RKO (cell line): ENCODE measurements around the gene GHDC.

Experiments used
- DNase-seq: peaks from one replicate; pipeline ENCODE4 v3.0.0-alpha.2; 2016; ENCODE audit warnings: low spot score

Gene GHDC

GRCh38 chr17:42183741-42184711 is 10.3 kb downstream of the GHDC start:
- peak; percentile 69 for DNase-seq

DNA sequence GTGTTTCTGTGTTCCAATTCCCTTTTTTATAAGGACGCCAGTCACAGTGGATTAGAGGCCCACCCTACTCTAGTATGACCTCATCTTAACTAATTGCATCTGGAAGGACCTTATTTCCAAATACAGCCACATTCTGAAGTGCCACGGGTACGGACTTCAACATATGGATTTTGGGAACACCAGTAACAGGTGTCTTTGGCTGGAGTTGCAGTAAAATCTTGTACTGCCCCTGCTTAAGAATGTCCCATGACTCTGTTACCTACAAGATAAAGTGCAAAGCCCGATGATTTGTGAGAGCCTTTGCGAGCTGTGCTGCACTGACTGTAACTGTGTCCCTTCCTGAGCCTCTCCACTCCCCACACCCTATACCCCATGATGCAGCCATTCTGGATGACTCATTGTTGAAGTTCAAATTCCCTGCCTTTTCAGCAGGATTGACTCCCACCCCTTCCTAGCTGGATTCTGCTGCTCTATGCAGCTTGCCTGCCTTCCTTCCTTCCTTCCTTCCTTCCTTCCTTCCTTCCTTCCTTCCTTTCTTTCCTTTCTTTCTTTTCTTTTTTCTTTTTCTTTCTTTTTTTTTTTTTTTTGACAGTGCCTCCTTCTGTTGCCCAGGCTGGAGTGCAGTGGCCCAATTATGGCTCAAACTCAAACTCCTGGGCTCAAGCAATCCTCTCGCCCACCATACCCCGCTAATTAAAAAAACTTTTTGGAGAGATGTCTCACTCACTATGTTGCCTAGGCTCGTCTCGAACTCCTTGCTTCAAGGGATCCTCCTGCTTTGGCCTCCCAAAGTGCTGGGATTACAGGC is 11.2 kb downstream of the GHDC start:
- peak; percentile 48 for DNase-seq

GRCh38 chr17:42181851-42182207 is 12.5 kb downstream of the GHDC start:
- DNase-seq, result no peak

DNA sequence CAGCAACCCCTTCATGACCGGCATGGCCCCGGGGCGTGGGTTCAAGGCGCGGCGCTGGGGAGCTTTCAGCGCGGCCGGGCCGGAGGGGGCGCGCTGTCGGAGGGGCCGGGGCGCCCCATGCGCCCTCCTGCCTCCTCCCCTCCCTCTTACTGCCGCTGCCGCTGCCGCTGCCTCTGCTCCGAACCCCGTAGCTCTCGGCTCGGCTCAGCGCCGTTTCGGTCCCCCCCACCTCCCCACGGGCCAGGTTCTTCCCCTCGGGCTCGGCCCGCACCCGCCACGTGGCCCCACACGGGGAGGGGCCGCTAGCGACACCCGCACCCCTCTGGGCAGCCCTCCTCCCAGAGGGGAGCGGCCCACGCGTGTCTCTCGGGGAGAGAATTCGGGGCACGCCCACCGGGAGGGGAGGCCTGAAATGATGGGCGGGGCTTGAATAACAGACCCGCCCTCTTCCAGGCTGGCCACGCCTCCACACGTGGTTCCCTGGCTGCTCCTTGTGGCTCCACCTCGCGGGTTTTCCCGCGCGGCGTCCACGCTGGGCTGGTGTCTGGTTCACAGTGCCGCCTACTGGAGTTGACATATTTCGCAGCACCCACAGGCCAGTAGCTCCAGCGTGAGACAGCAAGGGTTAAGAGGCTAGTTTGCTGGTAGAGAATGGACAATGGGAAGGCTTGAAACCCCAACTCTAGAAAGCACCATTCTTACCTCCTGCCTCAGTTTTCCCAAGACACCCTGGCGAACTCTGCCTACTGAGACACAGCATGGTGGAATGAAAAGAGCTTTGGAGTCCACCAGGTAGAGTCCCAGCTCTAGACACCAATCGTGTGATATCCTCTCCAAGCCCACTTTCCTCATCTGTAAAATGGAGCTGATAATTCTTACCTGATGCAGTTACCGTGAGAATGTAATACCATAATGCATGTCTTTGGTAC is 13.1 kb downstream of the GHDC start, which contains the start of gene KCNH4:
TSS of gene KCNH4 (minus strand) at position 221 of the 929 bp plus-strand sequence. CDS start at position 24, 197 bp downstream.
- DNase-seq, result no peak

DNA sequence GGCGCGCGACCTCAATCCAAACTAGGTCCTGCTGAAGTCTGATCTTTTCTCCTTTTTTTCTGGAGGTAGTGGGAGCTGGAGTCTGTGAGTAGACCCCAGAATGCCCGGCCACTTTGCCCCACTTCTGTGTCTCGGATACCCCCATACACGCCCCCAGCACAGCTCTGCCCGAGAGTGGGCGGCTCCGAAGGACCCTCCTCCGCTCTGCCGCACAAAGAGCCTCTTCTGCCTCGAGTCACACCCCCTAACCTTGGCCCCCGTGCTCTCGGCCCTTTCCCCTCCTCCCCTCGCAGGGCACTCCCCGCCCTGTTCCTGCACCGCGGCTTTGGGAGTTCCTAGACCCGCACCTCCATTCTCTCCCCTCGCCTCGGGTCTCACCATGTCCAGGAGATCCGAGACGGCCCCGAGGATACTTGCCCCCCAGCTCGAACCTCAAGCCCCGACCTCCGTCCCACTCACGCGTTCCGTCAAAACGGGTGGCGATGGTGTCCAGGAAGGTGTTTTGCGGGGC is 13.8 kb downstream of the GHDC start:
- no peak for DNase-seq

- no peak for DNase-seq
Observed at GRCh38 chr17:42179911-42180410, 14.3 kb downstream of the GHDC start.

DNA sequence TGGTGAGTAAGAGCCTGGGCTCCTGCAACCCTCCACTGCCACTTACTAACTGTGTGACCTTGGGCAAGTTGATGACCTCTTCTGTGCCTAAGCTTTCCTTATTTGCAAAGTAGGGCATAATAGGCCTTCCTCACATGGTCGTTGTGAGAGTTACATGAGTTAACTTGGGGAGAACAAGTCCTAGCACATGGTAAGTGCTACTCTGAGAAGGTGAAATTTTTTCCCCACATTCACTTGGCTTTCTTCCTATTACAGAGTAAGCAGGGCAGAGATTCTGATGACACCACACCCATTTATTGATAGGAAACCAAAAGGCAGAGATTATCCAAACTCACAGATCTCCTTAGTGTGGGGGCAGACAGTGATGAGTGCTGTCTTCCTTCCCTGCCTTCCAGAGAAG is 15.0 kb downstream of the GHDC start:
- DNase-seq, result no peak

GRCh38 chr17:42178817-42179216 is 15.5 kb downstream of the GHDC start:
- peak; percentile 17 for DNase-seq

DNA sequence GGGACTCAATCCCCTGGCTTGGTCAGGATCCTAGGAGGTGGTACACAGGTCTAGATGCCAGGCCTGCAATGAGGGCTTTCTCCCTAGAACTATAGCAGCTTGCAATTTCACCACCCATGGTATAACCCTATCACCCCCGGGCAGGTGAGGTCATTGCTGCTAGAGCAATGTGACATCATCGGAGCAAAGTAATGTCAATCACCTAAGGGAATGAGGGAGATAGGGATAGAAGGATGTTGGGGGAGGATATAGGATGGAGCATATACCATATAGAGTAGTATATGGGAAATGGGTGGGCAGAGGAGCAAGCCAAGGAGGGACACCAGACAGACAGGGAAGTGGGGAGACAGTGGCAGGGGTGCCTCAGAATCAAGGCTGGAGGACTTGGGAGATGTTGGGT is 16.6 kb downstream of the GHDC start:
- no peak for DNase-seq

- DNase-seq, result no peak
Observed at GRCh38 chr17:42174126-42174783, 20.0 kb downstream of the GHDC start.

DNA sequence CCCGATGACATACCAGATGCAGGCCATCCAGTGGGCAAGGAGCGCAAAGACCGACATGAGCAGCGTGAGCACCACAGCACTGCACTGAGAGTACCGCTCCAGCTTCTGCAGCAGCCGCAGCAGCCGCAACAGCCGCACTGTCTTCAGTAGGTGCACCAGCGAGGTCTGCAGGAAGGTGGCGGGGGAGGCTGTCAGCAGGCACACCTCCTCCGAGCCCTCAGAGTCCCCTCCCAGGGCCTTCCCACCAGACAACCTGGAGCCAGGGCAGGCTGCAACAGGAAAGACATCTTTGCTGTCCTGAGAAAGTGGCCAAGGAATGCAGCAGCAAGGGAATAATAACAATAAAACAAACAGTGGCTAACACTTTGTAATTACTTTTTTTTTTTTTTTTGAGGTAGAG is 22.5 kb downstream of the GHDC start:
- no peak for DNase-seq

GRCh38 chr17:42169351-42169750 is 24.9 kb downstream of the GHDC start:
- DNase-seq, result no peak

DNA sequence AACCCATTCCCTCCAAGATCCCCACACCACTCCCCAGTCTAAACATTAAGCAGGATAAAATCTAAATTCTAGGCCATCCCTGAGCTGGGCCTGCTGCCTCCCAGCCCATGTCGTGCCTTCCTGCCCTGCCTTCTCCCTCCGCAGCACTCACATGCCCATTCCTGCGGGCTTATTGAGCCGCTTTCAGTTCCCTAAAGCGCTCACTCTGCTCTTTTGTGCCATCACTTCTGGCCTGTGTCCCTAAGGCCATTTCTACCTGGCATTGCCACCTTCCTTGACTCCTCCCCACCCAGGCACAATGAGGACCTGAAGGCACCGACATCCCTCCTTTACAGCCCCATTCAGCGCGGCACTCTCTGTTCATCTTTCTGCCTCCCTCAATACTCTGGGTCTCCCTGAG is 26.5 kb downstream of the GHDC start:
- DNase-seq, result no peak

DNA sequence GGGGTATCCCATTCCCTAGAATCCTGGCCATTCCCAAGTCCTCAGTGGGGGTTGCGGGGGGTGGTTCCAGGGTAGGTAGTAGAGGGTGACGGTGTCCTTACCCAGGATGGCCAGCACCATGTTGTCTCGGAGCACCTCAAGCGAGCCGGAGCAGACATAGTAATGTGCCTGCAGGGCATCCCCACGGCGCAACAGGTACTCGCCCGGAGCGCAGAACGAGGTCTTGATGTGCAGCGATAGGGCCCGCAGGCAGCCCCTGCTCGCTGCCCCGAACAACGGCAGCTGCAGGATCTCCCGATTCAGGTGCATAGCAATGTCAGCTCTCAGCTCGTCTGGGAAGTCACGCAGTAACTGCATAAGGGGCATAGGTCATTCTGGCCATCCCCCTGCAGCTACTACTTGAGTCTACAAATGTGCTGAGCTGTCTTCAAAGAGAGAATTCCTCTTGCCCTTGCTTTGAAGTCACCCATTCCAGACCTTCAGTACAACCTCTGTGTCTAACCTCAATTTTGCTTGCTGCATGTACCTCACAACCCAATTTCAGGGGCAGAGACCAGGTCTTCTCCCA is 28.0 kb downstream of the GHDC start:
- DNase-seq, result no peak

- no peak for DNase-seq
Observed at GRCh38 chr17:42165751-42166150, 28.5 kb downstream of the GHDC start.

- no peak for DNase-seq
Observed at GRCh38 chr17:42163696-42164407, 30.4 kb downstream of the GHDC start.

DNA sequence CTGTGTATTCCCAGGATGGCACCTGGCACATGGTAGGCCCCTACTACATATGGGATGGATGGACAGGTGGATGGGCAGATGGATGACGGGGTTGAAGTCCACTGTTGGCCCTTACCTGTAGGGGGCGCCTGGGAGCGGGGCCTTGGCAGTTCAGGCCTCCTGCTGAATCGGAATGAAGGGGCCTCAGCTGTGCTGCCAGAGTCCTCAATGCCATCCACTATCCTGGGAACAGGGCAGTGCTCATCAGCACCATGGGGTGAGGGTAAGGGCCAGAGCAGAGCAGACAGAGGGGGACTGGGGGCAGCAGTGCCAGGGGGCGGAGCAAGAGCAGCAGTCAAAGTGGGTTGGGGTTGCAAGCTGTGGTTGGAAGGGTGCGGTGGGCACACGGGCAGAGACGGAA is 31.2 kb downstream of the GHDC start:
- DNase-seq, result no peak

GRCh38 chr17:42160531-42160910 is 33.8 kb downstream of the GHDC start:
- no peak for DNase-seq

DNA sequence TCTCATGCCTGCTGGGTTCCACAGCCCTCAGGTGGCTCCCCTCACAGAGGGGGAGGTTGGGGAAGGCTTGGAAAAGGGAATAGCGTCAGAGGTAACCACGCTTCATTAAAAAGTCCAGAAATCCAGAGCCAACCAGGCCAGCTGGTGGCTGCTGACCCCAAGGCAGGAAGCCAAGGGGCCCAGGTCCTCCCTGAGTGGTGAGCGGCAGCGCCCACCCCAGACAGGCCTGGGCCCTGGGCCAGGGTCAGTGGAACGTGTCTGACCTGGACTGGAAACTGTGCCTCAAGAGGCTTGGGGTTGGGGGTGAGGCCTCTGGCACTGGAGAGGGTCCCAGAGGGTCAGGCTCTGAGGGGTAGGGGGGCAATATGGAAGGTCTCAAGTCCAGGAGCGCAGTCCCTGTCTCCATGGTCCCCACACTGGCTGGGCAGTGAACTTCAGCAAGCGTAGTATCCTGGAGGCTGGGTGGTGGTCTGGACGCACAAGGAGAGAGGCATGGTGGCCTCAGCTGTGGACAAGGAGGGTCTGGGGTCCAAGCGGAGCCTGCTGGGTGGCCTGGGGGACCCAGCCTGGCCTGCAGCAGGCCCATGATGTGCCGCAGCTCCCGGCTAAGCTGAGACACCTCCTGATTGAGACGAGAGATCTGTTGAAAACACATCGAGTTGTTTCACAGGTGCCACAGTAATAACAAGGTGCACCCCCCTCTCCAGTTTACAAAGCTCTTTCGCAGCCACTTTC is 34.3 kb downstream of the GHDC start:
- no peak for DNase-seq
